ENCODE data around the gene HES4. TPM values are rescaled to one million over a fixed set of nuclear protein-coding genes. Genes with fewer than 3 reads are reported as not detected.
A peak's percentile ranks its signal among the peaks of the same experiment; 100 is the strongest.
"Not testable (repeated sequence)": the region's sequence is repeated elsewhere in the genome, so short reads cannot be mapped to it uniquely, and the experiment has no call there.

The HES4 gene
- total RNA-seq, 1 experiment from 2014 or later, result 15.3 TPM

GRCh38 chr1:1039145-1039910 is 39.4 kb upstream of the HES4 start:
- no peaks in the 10 kb centered on the region for H3K4me1 ChIP-seq
- H3K9me3 ChIP-seq (replicated peaks), result no peaks in the 10 kb centered on the region
- no peak overlapping the region for H3K4me3 ChIP-seq
- no peaks in the 10 kb centered on the region for H3K27me3 ChIP-seq
- DNase-seq, result no peak
- H3K36me3 ChIP-seq, result no peaks in the 10 kb centered on the region
- H3K27ac ChIP-seq, result no peak overlapping the region

- no peak overlapping the region for H3K27ac ChIP-seq
- H3K27me3 ChIP-seq, result no peaks in the 10 kb centered on the region
- DNase-seq, result no peak
- H3K4me1 ChIP-seq, result no peaks in the 10 kb centered on the region
- H3K4me3 ChIP-seq, result no peak overlapping the region
- H3K9me3 ChIP-seq (replicated peaks), result no peaks in the 10 kb centered on the region
- H3K36me3 ChIP-seq, result no peaks in the 10 kb centered on the region
Observed at GRCh38 chr1:1038694-1039093, 38.8 kb upstream of the HES4 start.

GRCh38 chr1:1037366-1038327 is 37.8 kb upstream of the HES4 start:
- H3K27ac ChIP-seq, result no peak overlapping the region
- H3K4me3 ChIP-seq, result no peak overlapping the region
- no peaks in the 10 kb centered on the region for H3K36me3 ChIP-seq
- H3K9me3 ChIP-seq (replicated peaks), result no peaks in the 10 kb centered on the region
- no peaks in the 10 kb centered on the region for H3K27me3 ChIP-seq
- H3K4me1 ChIP-seq, result no peaks in the 10 kb centered on the region
- no peak for DNase-seq

- no peaks in the 10 kb centered on the region for H3K27me3 ChIP-seq
- no peak overlapping the region for H3K27ac ChIP-seq
- no peak overlapping the region for H3K4me3 ChIP-seq
- H3K4me1 ChIP-seq, result peaks cover 16% of the 10 kb centered on the region; the same call in 1 of the 2 replicates
- no peak for DNase-seq
- H3K36me3 ChIP-seq, result no peaks in the 10 kb centered on the region
- no peaks in the 10 kb centered on the region for H3K9me3 ChIP-seq (replicated peaks)
Observed at GRCh38 chr1:1035291-1035943, 35.5 kb upstream of the HES4 start.

GRCh38 chr1:1034439-1034781 is 34.5 kb upstream of the HES4 start:
- Histone ChIP-seq H3K9me3 (replicated peaks) (no peaks in the 10 kb centered on the region), H3K36me3 (no peaks in the 10 kb centered on the region), H3K4me1 (peaks cover 16% of the 10 kb centered on the region; the same call in 1 of the 2 replicates), H3K27me3 (no peaks in the 10 kb centered on the region), H3K27ac (no peak overlapping the region), H3K4me3 (peak overlapping the region; percentile 30; the same call in 1 of the 2 replicates)
- no peak for DNase-seq

GRCh38 chr1:1033731-1034438 is 34.0 kb upstream of the HES4 start:
- H3K36me3 ChIP-seq, result no peaks in the 10 kb centered on the region
- no peak for DNase-seq
- H3K27ac ChIP-seq, result no peak overlapping the region
- H3K4me3 ChIP-seq, result peak overlapping the region; percentile 30
- H3K9me3 ChIP-seq (replicated peaks), result no peaks in the 10 kb centered on the region
- peaks cover 16% of the 10 kb centered on the region; the same call in 1 of the 2 replicates for H3K4me1 ChIP-seq
- H3K27me3 ChIP-seq, result no peaks in the 10 kb centered on the region

GRCh38 chr1:1033009-1033587 is 33.2 kb upstream of the HES4 start:
- Histone ChIP-seq H3K27ac (no peak overlapping the region), H3K4me3 (peak overlapping the region; percentile 52), H3K4me1 (peaks cover 16% of the 10 kb centered on the region; the same call in 1 of the 2 replicates), H3K36me3 (no peaks in the 10 kb centered on the region), H3K9me3 (replicated peaks) (no peaks in the 10 kb centered on the region), H3K27me3 (no peaks in the 10 kb centered on the region)
- DNase-seq, result peak; percentile 91 to 92

GRCh38 chr1:1032424-1032823 is 32.5 kb upstream of the HES4 start:
- Histone ChIP-seq H3K36me3 (no peaks in the 10 kb centered on the region), H3K4me3 (peak overlapping the region; percentile 52), H3K4me1 (peaks cover 16% of the 10 kb centered on the region; the same call in 1 of the 2 replicates), H3K27me3 (no peaks in the 10 kb centered on the region), H3K27ac (no peak overlapping the region), H3K9me3 (replicated peaks) (no peaks in the 10 kb centered on the region)
- DNase-seq, result peak; percentile 69 to 70

GRCh38 chr1:1031659-1032235 is 31.9 kb upstream of the HES4 start:
- no peak for DNase-seq
- no peaks in the 10 kb centered on the region for H3K9me3 ChIP-seq (replicated peaks)
- H3K4me3 ChIP-seq, result no peak overlapping the region
- no peaks in the 10 kb centered on the region for H3K27me3 ChIP-seq
- H3K36me3 ChIP-seq, result no peaks in the 10 kb centered on the region
- H3K27ac ChIP-seq, result no peak overlapping the region
- peaks cover 16% of the 10 kb centered on the region; the same call in 1 of the 2 replicates for H3K4me1 ChIP-seq

- peaks cover 16% of the 10 kb centered on the region; the same call in 1 of the 2 replicates for H3K4me1 ChIP-seq
- not testable (repeated sequence) for H3K9me3 ChIP-seq (replicated peaks); H3K27ac ChIP-seq; H3K4me3 ChIP-seq; H3K36me3 ChIP-seq; H3K27me3 ChIP-seq
- peak; percentile 51 to 64 for DNase-seq
Observed at GRCh38 chr1:1030867-1031658, 31.2 kb upstream of the HES4 start.

- Histone ChIP-seq H3K4me3 (no peak overlapping the region), H3K27me3 (no peaks in the 10 kb centered on the region), H3K4me1 (peaks cover 16% of the 10 kb centered on the region; the same call in 1 of the 2 replicates), H3K9me3 (replicated peaks) (no peaks in the 10 kb centered on the region), H3K27ac (no peak overlapping the region), H3K36me3 (no peaks in the 10 kb centered on the region)
- DNase-seq, result no peak
Observed at GRCh38 chr1:1027791-1028190, 27.9 kb upstream of the HES4 start.

- H3K4me1 ChIP-seq, result peaks cover 12% of the 10 kb centered on the region; the same call in 1 of the 2 replicates
- no peak overlapping the region for H3K4me3 ChIP-seq
- no peaks in the 10 kb centered on the region for H3K27me3 ChIP-seq
- H3K36me3 ChIP-seq, result no peaks in the 10 kb centered on the region
- H3K27ac ChIP-seq, result no peak overlapping the region
- H3K9me3 ChIP-seq (replicated peaks), result no peaks in the 10 kb centered on the region
- DNase-seq, result no peak
Observed at GRCh38 chr1:1026599-1027413, 26.9 kb upstream of the HES4 start.

All from SJCRH30 (cell line).